Activated T-cell treated with anti-CD3 and anti-CD28 coated beads for 1 hour (primary cell): Measurements from ENCODE around the gene DTD2.
"Not testable (repeated sequence)": the region's sequence is repeated elsewhere in the genome, so short reads cannot be mapped to it uniquely, and the experiment has no call there.

Source experiments
- DNase-seq: peaks from one replicate; pipeline ENCODE4 v3.0.0-alpha.2; 2020; ENCODE audit warnings: low read depth

DTD2 gene

GRCh38 chr14:31441273-31442111 is 15.8 kb downstream of the DTD2 start:
- no peak for DNase-seq

- no peak for DNase-seq
Measured at GRCh38 chr14:31440280-31440679, 17.0 kb downstream of the DTD2 start.

- no peak for DNase-seq
Measured at GRCh38 chr14:31439561-31439960, 17.7 kb downstream of the DTD2 start.

GRCh38 chr14:31437045-31437691 is 20.1 kb downstream of the DTD2 start:
- not testable (repeated sequence) for DNase-seq

GRCh38 chr14:31435276-31435675 is 22.0 kb downstream of the DTD2 start:
- no peak for DNase-seq

- DNase-seq = no peak
Measured at GRCh38 chr14:31430634-31431264, 26.6 kb downstream of the DTD2 start.

- no peak for DNase-seq
Measured at GRCh38 chr14:31429791-31430190, 27.5 kb downstream of the DTD2 start.

GRCh38 chr14:31428011-31428410 is 29.3 kb downstream of the DTD2 start:
- no peak for DNase-seq

- DNase-seq = no peak
Measured at GRCh38 chr14:31426663-31427062, 30.6 kb downstream of the DTD2 start.

- no peak for DNase-seq
Measured at GRCh38 chr14:31425905-31426304, 31.4 kb downstream of the DTD2 start.

- no peak for DNase-seq
Measured at GRCh38 chr14:31421200-31421599, 36.1 kb downstream of the DTD2 start.

- DNase-seq = peak; percentile 88
Measured at GRCh38 chr14:31420319-31421111, 36.8 kb downstream of the DTD2 start, which contains the start of gene HEATR5A. Gene HEATR5A, minus strand, starts transcription at chr14:31420550. Its CDS starts 17,575 bp downstream, at chr14:31402975.

- DNase-seq = peak; percentile 3
Measured at GRCh38 chr14:31419967-31420318, 37.4 kb downstream of the DTD2 start.

- no peak for DNase-seq
Measured at GRCh38 chr14:31419179-31419966, 37.9 kb downstream of the DTD2 start.

GRCh38 chr14:31418440-31418839 is 38.9 kb downstream of the DTD2 start:
- DNase-seq = no peak

GRCh38 chr14:31414190-31414833 is 43.0 kb downstream of the DTD2 start:
- DNase-seq = no peak

- no peak for DNase-seq
Measured at GRCh38 chr14:31411218-31411727, 46.0 kb downstream of the DTD2 start.

- DNase-seq = no peak
Measured at GRCh38 chr14:31410048-31410650, 47.2 kb downstream of the DTD2 start.

GRCh38 chr14:31408421-31408820 is 48.9 kb downstream of the DTD2 start:
- no peak for DNase-seq

GRCh38 chr14:31405599-31406232 is 51.6 kb downstream of the DTD2 start:
- DNase-seq = no peak
